Activated T-helper 17 cell treated with anti-CD3 and anti-CD28 coated beads, Interleukin-2, amount 50 U/mL, for 72 hours (primary cell): Measurements from ENCODE around the gene KRTAP5-5. TPM values are rescaled to one million over a fixed set of nuclear protein-coding genes. Genes with fewer than 3 reads are reported as not detected.
"Not testable (repeated sequence)": the region's sequence is repeated elsewhere in the genome, so short reads cannot be mapped to it uniquely, and the experiment has no call there.

Source experiments
- ATAC-seq: fragments of 150-1000 bp; cut with Tn5 transposase; replicated peaks from 2 replicates; pipeline ENCODE4 v1.10.0; 2021; ENCODE audit warnings: mild to moderate bottlenecking, moderate library complexity
- H3K27ac Mint-ChIP-seq: one replicate; pipeline ENCODE4 v1.8.0; 2022; ENCODE audit warnings: mixed read lengths
- H3K27me3 Mint-ChIP-seq: one replicate; pipeline ENCODE4 v1.8.0; 2022; ENCODE audit warnings: mixed read lengths
- H3K36me3 Mint-ChIP-seq: one replicate; pipeline ENCODE4 v1.8.0; 2022; ENCODE audit warnings: low read depth, mild to moderate bottlenecking, mixed read lengths
- H3K4me1 Mint-ChIP-seq: one replicate; pipeline ENCODE4 v1.8.0; 2022; ENCODE audit warnings: mixed read lengths
- H3K4me3 Mint-ChIP-seq: one replicate; pipeline ENCODE4 v1.8.0; 2022; ENCODE audit warnings: mild to moderate bottlenecking, mixed read lengths
- H3K9me3 Mint-ChIP-seq: one replicate; pipeline ENCODE4 v1.8.0; 2022; ENCODE audit warnings: mixed read lengths
- total RNA-seq, 2 donors: library from RNA; stranded (reverse); gene quantifications; one replicate each; pipeline ENCODE4 v1.2.3, GENCODE V29; 2022

KRTAP5-5 gene
- total RNA-seq, 2 donors from 2014 or later: not detected

DNA sequence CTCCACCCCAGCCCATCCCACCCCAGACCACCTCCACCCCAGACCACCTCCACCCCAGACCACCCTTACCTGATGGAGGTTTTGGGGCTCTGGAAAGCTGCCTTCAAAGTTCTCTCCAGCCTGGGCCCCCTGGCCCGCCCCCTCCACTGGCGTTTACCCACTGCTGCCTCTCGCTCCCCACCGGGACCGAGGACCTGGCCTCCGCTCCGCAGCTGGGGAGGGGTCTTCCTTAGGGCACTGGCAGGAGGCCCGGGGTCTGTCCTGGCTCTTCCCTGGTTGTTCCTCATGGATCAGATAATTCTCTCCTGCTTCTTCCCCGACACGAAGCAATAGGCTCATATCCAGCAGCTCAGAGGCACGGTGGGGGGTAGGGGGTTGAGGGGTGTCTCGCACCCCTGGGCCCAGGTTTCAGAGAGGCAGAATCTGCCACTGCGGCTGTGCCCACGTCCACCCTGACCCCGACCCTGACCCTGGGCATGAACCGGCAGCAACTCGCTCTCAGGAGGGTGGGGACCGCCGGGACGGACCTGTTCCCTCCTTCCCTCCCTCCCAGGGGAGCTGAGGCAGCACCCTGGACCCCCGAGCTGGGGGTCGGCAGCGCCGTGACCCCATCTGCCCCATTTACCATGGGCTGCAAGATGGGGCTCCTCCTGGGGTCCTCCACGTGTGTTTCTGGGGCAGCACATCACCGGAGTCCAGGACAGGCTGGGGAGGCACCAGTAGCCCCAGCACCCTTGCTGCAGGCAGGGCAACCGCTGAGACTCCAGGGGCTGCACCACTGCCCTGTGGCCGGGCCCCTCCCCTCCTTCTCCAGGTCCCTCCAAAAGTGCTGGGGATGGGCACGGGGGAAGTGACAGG is 12.9 kb downstream of the KRTAP5-5 start:
- no peaks in the 10 kb centered on the region for H3K36me3 Mint-ChIP-seq
- no peak overlapping the region for H3K27ac Mint-ChIP-seq
- peaks cover 11% of the 10 kb centered on the region for H3K27me3 Mint-ChIP-seq
- H3K9me3 Mint-ChIP-seq: no peaks in the 10 kb centered on the region
- ATAC-seq: no peak
- no peaks in the 10 kb centered on the region for H3K4me1 Mint-ChIP-seq
- no peak overlapping the region for H3K4me3 Mint-ChIP-seq

DNA sequence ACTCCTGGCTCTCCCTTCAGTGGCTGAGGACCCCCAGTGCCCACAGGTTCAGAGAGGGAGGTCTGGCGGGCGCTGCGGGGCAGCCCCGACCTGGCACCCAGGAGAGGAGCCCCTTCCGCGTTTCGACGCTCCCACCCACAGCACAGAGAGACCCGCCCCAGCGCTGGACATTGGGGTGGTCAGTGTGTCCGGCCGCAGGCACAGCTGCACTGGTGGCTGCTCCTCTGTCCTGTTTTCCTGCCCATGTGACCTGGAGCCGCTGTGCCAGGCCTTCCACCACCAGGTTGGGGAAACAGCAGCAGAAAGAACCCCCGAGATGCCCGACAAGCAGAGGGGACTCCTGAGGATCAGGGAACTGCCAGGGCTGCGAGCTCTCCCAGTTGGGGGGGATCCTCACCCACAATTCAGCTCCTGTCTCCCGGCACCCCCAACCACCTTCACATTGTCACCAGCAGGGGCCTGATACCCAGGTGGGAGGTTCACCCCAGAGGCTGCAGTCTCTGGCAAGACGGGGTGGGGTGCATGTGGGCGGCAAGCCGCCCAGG is 13.6 kb downstream of the KRTAP5-5 start:
- no peak for ATAC-seq
- no peak overlapping the region for H3K27ac Mint-ChIP-seq
- peaks cover 11% of the 10 kb centered on the region for H3K27me3 Mint-ChIP-seq
- H3K4me1 Mint-ChIP-seq: no peaks in the 10 kb centered on the region
- H3K4me3 Mint-ChIP-seq: no peak overlapping the region
- no peaks in the 10 kb centered on the region for H3K36me3 Mint-ChIP-seq
- no peaks in the 10 kb centered on the region for H3K9me3 Mint-ChIP-seq

DNA sequence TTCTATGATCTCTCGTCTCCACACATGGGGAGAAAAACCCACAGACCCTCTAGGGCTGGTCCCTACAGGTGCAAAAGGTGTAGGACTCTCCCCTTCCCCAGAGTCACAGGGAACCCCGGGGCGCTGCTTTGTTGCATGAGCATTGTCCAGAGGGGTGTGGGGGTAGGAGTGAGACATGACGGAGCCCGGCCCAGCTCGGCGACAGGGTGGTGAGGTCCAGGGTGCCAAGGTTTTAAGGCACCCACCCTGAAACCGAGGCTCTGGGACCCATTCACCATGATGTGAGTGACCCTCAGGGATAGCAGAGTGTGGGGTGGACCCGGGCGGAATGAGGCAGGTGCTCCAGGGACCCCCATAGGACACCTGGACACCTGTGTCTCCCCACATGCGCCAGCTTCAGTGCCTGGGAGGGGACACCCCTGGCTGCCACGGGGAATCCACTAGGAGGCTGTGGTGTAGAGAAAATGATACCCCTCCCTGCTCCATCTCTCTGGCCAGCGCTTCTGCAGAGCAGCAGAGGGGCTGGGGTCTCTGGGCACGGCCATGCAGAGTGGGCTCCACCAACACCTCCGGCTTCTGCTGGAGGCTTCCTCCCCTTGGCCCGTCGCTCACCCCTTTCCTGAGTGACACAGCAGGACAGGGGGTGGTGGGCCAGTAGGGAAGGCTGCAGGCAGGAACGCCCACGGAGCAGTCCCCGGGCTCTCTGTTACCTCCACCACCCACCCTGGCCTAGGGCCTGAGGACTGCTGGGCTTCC is 15.2 kb downstream of the KRTAP5-5 start:
- no peak for ATAC-seq
- H3K36me3 Mint-ChIP-seq: no peaks in the 10 kb centered on the region
- H3K27ac Mint-ChIP-seq: no peak overlapping the region
- H3K9me3 Mint-ChIP-seq: no peaks in the 10 kb centered on the region
- H3K4me1 Mint-ChIP-seq: no peaks in the 10 kb centered on the region
- peaks cover 10% of the 10 kb centered on the region for H3K27me3 Mint-ChIP-seq
- no peak overlapping the region for H3K4me3 Mint-ChIP-seq

DNA sequence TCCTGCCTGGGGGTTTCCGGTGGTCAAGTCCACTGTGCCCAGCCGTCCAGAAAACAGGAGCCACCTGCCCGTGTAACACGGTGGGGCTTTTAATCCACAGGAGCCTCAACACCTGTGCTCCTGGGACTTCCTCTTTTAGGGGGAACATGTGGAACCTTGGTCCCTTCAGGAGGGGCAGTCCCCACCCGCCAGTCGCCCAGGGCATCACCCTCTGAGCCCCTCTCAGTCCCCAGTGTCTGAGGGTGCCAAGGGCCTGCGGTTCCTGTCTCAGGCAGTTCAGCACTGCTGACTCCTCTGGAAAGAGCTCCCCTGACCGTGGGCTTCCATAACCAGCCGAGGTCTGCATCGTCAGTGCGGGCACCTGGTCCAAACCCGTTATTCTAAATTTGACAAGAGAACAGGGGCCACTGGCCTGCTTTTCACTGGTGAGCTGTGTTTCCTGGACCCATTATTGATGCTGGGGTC is 15.8 kb downstream of the KRTAP5-5 start:
- no peak overlapping the region for H3K4me3 Mint-ChIP-seq
- no peaks in the 10 kb centered on the region for H3K4me1 Mint-ChIP-seq
- H3K27ac Mint-ChIP-seq: no peak overlapping the region

DNA sequence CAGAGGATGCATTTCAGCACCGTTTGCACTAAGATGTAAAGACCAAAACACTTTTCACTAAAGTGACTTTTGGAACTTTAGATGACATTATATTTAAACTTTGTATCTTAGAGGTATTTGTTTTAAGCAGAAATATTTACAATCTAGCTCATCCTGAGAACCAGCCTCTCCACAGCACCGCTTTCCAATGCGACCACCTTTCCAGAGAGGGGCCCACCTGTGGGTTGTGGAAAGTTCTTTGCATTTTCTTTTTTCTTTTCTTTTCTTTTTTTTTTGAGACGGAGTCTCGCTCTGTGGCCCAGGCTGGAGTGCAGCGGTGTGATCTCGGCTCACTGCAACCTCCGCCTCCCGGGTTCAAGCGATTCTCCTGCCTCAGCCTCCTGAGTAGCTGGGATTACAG is 17.0 kb downstream of the KRTAP5-5 start:
- not testable (repeated sequence) for H3K4me1 Mint-ChIP-seq, H3K4me3 Mint-ChIP-seq, ATAC-seq, H3K27ac Mint-ChIP-seq, H3K27me3 Mint-ChIP-seq, H3K9me3 Mint-ChIP-seq, H3K36me3 Mint-ChIP-seq

More for the DNA sequence above, 15.8 kb downstream of the KRTAP5-5 start:
- Mint-ChIP-seq H3K9me3 (no peaks in the 10 kb centered on the region), H3K27me3 (peaks cover 6% of the 10 kb centered on the region), H3K36me3 (no peaks in the 10 kb centered on the region)
- ATAC-seq: no peak

DNA sequence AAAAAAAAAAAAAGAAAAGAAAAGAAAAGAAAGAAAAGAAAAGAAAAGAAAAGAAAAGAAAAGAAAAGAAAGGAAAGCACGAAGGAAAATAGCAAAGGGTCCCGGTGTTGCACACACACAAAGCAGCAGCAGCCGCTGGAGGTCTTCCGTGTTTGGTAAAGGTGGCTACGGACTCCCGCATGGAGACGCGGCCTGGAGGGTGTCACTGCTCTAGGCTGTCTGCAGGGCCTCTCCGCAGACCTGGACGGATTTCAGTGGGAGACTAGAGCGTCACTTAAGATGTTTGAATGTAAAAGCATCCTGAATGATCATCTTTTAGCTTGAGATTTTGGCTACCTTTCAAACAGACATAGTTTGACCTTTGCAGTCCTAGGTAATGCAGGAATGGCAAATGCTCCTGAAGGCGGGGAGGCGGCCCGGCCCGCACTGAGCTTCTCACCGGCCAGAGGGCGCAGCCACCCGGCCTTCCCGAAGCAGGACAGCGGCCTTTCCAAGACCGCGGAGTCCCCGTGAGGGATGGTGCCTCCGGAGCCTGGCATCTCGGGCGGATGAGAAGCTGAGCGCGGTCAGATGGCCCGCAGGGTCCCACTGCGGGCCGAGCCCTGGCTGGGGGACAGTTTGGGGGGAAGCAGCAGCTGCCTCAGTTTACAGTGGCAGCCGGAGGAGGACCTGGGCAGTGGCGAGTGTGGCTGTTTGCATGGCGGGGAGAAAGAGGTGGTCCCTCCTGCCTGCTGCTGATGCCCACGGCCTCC is 18.5 kb downstream of the KRTAP5-5 start:
- H3K36me3 Mint-ChIP-seq: no peaks in the 10 kb centered on the region
- H3K4me3 Mint-ChIP-seq: no peak overlapping the region
- H3K27me3 Mint-ChIP-seq: peaks cover 9% of the 10 kb centered on the region
- H3K4me1 Mint-ChIP-seq: no peaks in the 10 kb centered on the region
- H3K27ac Mint-ChIP-seq: no peak overlapping the region
- H3K9me3 Mint-ChIP-seq: no peaks in the 10 kb centered on the region
- no peak for ATAC-seq

DNA sequence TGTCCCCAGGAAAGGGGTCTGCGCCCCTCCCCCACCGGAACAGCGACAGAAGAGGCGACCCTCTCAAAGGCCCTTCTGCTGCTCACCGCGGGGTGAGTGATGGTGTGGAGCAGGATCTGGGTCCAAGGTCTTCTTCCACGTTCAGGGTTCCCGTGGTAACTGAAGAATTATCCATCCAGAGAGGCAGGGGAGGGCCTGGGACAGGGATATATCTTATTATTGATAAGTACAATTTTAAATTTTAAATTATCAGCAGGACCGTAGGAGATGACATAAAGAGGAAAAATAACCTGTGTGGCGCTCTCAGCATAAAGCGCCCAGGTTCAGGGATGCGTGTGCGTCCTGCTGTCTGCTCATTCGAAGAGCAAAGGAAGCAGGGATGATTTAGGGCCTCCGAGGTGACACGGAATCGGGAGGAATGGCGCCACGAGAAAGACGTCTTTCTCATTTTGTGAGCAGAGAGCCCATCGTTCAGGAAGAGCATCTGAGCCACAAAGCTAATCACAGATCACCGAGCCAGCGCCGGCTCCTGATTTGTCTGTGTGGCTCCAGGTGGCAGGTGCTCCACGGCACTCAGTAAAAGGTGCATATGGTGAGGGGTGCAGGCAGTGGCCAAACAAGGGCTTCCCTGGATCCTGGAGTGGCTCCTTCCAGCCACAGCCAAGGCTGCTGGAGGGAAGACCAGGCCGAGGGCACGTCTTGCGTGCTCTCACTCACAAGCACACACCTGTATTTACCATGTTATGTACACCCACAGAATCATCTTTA is 19.3 kb downstream of the KRTAP5-5 start:
- Mint-ChIP-seq H3K4me3 (no peak overlapping the region), H3K9me3 (no peaks in the 10 kb centered on the region), H3K27ac (no peak overlapping the region), H3K27me3 (peaks cover 10% of the 10 kb centered on the region), H3K36me3 (no peaks in the 10 kb centered on the region), H3K4me1 (no peaks in the 10 kb centered on the region)
- ATAC-seq: no peak

DNA sequence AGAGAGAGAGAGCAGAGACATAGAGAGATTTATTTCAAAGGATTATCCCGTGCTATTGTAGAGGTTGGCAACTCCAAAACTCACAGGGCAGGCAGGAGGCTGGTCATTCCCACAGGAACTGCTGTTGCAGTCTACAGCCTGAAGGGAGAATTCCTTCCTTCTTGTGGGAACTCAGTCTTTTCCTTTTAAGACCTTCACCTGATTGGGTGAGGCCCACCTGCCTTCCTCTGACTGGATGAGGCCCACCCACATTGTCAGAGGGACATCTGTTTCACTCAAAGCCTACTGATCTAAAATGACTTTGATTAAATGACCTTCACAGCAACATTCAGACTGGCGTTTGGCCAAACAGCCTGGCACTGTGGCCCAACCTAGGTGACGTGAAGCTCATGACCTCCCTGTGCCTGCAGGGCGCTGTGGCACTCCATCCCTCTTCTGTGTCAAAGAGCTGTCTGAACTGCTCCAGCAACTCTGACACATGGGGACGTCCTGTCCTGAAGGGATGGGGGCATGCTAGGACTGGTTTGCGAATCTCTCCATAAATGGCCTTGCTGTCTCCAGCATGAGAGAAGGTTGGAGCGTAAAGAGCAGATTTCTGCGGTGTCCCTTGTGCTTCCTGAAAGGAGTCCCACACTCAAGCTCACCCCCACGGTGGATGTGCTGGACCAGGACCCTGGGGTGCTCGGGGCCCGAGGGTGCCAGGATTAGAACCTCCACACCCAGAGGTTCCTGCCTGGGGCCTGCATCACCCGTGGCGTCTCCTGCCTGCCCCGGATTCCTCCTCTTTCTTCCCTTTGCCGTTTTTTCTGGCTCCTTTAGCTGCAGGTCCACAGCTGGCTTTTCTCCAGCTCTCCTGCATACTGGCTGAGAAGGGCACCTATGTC is 20.7 kb downstream of the KRTAP5-5 start:
- no peak overlapping the region for H3K27ac Mint-ChIP-seq
- no peaks in the 10 kb centered on the region for H3K9me3 Mint-ChIP-seq
- ATAC-seq: no peak
- H3K27me3 Mint-ChIP-seq: peaks cover 14% of the 10 kb centered on the region
- H3K36me3 Mint-ChIP-seq: no peaks in the 10 kb centered on the region
- H3K4me1 Mint-ChIP-seq: no peaks in the 10 kb centered on the region
- H3K4me3 Mint-ChIP-seq: no peak overlapping the region

DNA sequence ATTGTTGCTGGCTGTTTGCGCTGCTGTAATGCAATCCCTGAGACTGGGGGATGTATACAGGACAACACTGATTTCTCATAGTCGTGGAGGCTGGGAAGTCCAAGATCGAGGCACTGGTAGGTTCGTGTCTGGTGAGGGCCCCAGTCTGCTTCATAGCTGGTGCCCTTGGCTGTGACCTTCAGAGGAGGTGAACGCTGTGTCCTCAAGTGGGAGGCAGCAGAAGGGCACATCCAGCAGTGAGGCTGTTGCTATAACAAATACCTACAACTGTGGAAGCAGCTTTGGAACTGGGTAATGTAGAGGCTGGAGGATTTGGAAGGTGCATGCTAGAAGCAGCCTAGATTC is 21.3 kb downstream of the KRTAP5-5 start:
- H3K36me3 Mint-ChIP-seq: no peaks in the 10 kb centered on the region
- no peaks in the 10 kb centered on the region for H3K4me1 Mint-ChIP-seq
- H3K27ac Mint-ChIP-seq: no peak overlapping the region
- no peak overlapping the region for H3K4me3 Mint-ChIP-seq
- H3K9me3 Mint-ChIP-seq: no peaks in the 10 kb centered on the region
- ATAC-seq: no peak
- peaks cover 14% of the 10 kb centered on the region for H3K27me3 Mint-ChIP-seq

DNA sequence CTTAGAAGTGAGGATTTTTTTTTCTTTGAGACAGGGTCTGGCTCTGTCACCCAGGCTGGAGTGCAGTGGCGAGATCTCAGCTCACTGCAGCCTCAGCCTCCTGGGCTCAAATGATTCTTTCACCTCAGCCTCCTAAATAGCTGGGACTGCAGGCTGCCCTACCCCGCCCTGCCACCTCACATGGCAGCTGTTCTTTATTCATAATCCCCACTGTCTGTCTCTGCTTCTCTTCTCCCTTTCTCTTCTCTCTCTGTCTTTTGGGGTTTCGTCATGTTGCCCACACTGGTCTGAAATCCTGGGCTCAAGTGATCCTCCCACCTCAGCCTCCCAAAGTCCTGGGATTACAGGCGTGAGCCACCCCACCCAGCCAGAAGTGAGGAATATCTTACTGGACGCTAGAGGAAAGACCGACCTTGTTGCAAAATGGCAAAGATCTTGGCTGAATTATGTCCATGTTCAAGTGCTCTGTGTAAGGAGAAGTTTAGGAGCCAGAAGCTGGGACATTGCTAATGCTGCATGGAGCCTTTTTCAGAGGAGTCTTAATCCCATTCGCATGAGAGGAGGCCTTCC is 21.9 kb downstream of the KRTAP5-5 start:
- H3K27ac Mint-ChIP-seq: no peak overlapping the region
- no peaks in the 10 kb centered on the region for H3K4me1 Mint-ChIP-seq
- H3K27me3 Mint-ChIP-seq: peaks cover 16% of the 10 kb centered on the region
- no peaks in the 10 kb centered on the region for H3K36me3 Mint-ChIP-seq
- ATAC-seq: no peak
- H3K4me3 Mint-ChIP-seq: no peak overlapping the region
- no peaks in the 10 kb centered on the region for H3K9me3 Mint-ChIP-seq

- no peak for ATAC-seq
- Mint-ChIP-seq H3K36me3 (no peaks in the 10 kb centered on the region), H3K4me1 (no peaks in the 10 kb centered on the region), H3K4me3 (no peak overlapping the region), H3K27me3 (peaks cover 21% of the 10 kb centered on the region), H3K9me3 (no peaks in the 10 kb centered on the region), H3K27ac (no peak overlapping the region)
These were observed 22.5 kb downstream of the KRTAP5-5 start for GRCh38 chr11:1652026-1652425.

- no peak for ATAC-seq
- H3K4me1 Mint-ChIP-seq: no peaks in the 10 kb centered on the region
- H3K27ac Mint-ChIP-seq: no peak overlapping the region
- no peaks in the 10 kb centered on the region for H3K9me3 Mint-ChIP-seq
- no peak overlapping the region for H3K4me3 Mint-ChIP-seq
- peaks cover 21% of the 10 kb centered on the region for H3K27me3 Mint-ChIP-seq
- no peaks in the 10 kb centered on the region for H3K36me3 Mint-ChIP-seq
These were observed 22.8 kb downstream of the KRTAP5-5 start for GRCh38 chr11:1652442-1652770.
